Middle frontal gyrus (tissue), 1 donor: ENCODE results near the gene TK1.

Source experiments
- DNase-seq: peaks from one replicate; pipeline ENCODE4 v3.0.0-alpha.2; 2015; ENCODE audit warnings: low spot score; ENCODE audit errors: extremely low spot score

TK1 gene

GRCh38 chr17:78223061-78223460 is 36.2 kb upstream of the TK1 start:
- no peak for DNase-seq

GRCh38 chr17:78219396-78220150 is 32.7 kb upstream of the TK1 start:
- no peak for DNase-seq

- DNase-seq: no peak
Measured at GRCh38 chr17:78214706-78215061, 27.8 kb upstream of the TK1 start.

- DNase-seq: peak; percentile 71
Measured at GRCh38 chr17:78214016-78214705, 27.3 kb upstream of the TK1 start, which contains the start of gene BIRC5. Gene BIRC5 (plus strand): TSS chr17:78214253. CDS start chr17:78214317, 64 bp downstream.

GRCh38 chr17:78211032-78211431 is 24.2 kb upstream of the TK1 start:
- no peak for DNase-seq

GRCh38 chr17:78210111-78210510 is 23.3 kb upstream of the TK1 start:
- DNase-seq: no peak

- DNase-seq: no peak
Measured at GRCh38 chr17:78208486-78208885, 21.6 kb upstream of the TK1 start.

GRCh38 chr17:78206298-78206697 is 19.4 kb upstream of the TK1 start:
- no peak for DNase-seq

GRCh38 chr17:78205124-78205775 is 18.4 kb upstream of the TK1 start:
- no peak for DNase-seq

- DNase-seq: no peak
Measured at GRCh38 chr17:78204387-78205123, 17.7 kb upstream of the TK1 start.

- DNase-seq: no peak
Measured at GRCh38 chr17:78202666-78203065, 15.8 kb upstream of the TK1 start.

GRCh38 chr17:78200451-78200850 is 13.6 kb upstream of the TK1 start:
- DNase-seq: no peak

- DNase-seq: no peak
Measured at GRCh38 chr17:78197147-78197832, 10.4 kb upstream of the TK1 start.

- no peak for DNase-seq
Measured at GRCh38 chr17:78196716-78197115, 9.9 kb upstream of the TK1 start.

- DNase-seq: no peak
Measured at GRCh38 chr17:78185981-78186691, 716 bp downstream of the TK1 start.

GRCh38 chr17:78184868-78185267 is 2.0 kb downstream of the TK1 start:
- no peak for DNase-seq

- no peak for DNase-seq
Measured at GRCh38 chr17:78184351-78184750, 2.5 kb downstream of the TK1 start.

GRCh38 chr17:78183916-78184315 is 2.9 kb downstream of the TK1 start:
- DNase-seq: no peak

GRCh38 chr17:78182504-78182903 is 4.3 kb downstream of the TK1 start:
- DNase-seq: no peak

- DNase-seq: no peak
Measured at GRCh38 chr17:78180508-78180907, 6.3 kb downstream of the TK1 start.

GRCh38 chr17:78180083-78180482 is 6.8 kb downstream of the TK1 start:
- no peak for DNase-seq
